Adrenal gland (tissue), 5 donors: ENCODE measurements around the gene DOCK3.

ENCODE experiments used
- POLR2A ChIP-seq, 2 donors: fragments of 450-650 bp; IDR thresholded peaks; one replicate each; pipeline ENCODE4 v1.6.1; 2017; ENCODE audit warnings: antibody characterized with exemption in 2 of 2, mild to moderate bottlenecking in 2 of 2, moderate library complexity in 1 of 2
- TF ChIP-seq, protein P1 (sequence below), 6 experiments: fragments of 450-650 bp in 4 of 6; fragments of 200-600 bp in 2 of 6; sonication (generic) in 1 of 6; IDR thresholded peaks; 1 replicate in 5 of 6; 2 replicates in 1 of 6; pipeline versions ENCODE4 v1.5.1 to v1.8.0; 2016 to 2021; ENCODE audit warnings: antibody characterized with exemption in 6 of 6, mild to moderate bottlenecking in 2 of 6, moderate library complexity in 1 of 6
- donor health status: DM: no; HTN: no; CAD: no.

- no peak for TF ChIP-seq POLR2A (IDR thresholded peaks at IDR 0.05)
- TF ChIP-seq, protein P1, sequence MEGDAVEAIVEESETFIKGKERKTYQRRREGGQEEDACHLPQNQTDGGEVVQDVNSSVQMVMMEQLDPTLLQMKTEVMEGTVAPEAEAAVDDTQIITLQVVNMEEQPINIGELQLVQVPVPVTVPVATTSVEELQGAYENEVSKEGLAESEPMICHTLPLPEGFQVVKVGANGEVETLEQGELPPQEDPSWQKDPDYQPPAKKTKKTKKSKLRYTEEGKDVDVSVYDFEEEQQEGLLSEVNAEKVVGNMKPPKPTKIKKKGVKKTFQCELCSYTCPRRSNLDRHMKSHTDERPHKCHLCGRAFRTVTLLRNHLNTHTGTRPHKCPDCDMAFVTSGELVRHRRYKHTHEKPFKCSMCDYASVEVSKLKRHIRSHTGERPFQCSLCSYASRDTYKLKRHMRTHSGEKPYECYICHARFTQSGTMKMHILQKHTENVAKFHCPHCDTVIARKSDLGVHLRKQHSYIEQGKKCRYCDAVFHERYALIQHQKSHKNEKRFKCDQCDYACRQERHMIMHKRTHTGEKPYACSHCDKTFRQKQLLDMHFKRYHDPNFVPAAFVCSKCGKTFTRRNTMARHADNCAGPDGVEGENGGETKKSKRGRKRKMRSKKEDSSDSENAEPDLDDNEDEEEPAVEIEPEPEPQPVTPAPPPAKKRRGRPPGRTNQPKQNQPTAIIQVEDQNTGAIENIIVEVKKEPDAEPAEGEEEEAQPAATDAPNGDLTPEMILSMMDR (IDR thresholded peaks at IDR 0.05): no peak
Observed at GRCh38 chr3:51052562-51052961, 377.8 kb downstream of the DOCK3 start.
